ENCODE data around the gene USP9X. TPM values are rescaled to one million over a fixed set of nuclear protein-coding genes. Genes with fewer than 3 reads are reported as not detected.

USP9X gene
- polyA plus RNA-seq, 1 of the 3 experiments (the other 2 are of a cell fraction), result 13.2 TPM

DNA sequence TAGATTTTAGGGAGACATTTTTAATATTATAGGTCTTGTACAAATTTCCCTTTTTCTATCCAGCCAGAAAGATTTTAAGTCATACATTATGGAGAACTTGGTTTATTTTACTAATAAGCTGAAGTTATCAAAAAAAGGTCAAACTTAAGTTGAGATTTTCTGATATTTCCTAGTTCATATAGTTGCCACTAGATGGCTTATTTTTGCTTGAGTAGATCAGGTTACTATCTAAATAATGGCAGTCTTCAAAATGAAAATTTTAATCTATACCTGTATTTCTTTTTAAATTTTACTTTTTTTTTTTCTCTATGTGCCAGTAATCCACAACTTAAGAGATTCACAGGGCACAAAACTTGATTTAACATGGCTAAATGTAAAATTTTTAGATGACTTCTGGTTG lies 52.3 kb downstream of the USP9X start:
- Histone ChIP-seq H3K27me3 (ENCODE audit: insufficient read depth) (no peaks in the 10 kb centered on the region), H3K9me3 (no peaks in the 10 kb centered on the region), H3K4me1 (ENCODE audit: control insufficient read depth in 1 of 2, insufficient read depth in 2 of 2, low read depth in 1 of 2, low read length in 1 of 2) (no peaks in the 10 kb centered on the region), H3K4me2 (no peak overlapping the region), H3K79me2 (ENCODE audit: insufficient read depth) (peaks cover 40% of the 10 kb centered on the region), H3K9ac (no peak overlapping the region), H4K20me1 (ENCODE audit: insufficient read depth) (peaks cover 19% of the 10 kb centered on the region), H3K4me3 (ENCODE audit: low read depth in 2 of 2, low read length in 1 of 2) (no peak overlapping the region), H3F3A (replicated peaks; ENCODE audit: insufficient read depth) (peaks cover 3% of the 10 kb centered on the region), H2AFZ (ENCODE audit: low read depth) (no peak overlapping the region), H3K27ac (ENCODE audit: low read depth in 2 of 2, low read length in 1 of 2) (no peak overlapping the region), H3K36me3 (replicated peaks in 1 of 2; ENCODE audit: control insufficient read depth in 1 of 2, insufficient read depth in 2 of 2, low read length in 1 of 2) (peaks cover 64 to 69% of the 10 kb centered on the region in 2 experiments), H3K9me2 (no peaks in the 10 kb centered on the region)
- CTCF ChIA-PET, result interaction anchor here (0.6 to 4.3 kb wide), 11 partner anchors 9 to 486 kb away, joined by 3 to 17 read pairs (median 4); no protein-coding TSS in a partner anchor
- DNase-seq, result no peak
- POLR2A ChIA-PET, result no interaction called here
- TF ChIP-seq EZH2phosphoT487 (IDR thresholded peaks at IDR 0.05; ENCODE audit: borderline replicate concordance, low read depth) (no peak), POLR2AphosphoS5 (IDR thresholded peaks at IDR 0.05; ENCODE audit: low read depth, low read length) (no peak), NFIC (IDR thresholded peaks at IDR 0.05; ENCODE audit: borderline replicate concordance) (no peak), FOXJ3 (CRISPR knock-in tag; IDR thresholded peaks at IDR 0.05) (no peak), GATA2 (CRISPR knock-in tag; IDR thresholded peaks at IDR 0.05) (no peak), RAD21 (IDR thresholded peaks at IDR 0.05; ENCODE audit: low read length) (peak; percentile 22; the same call in 1 of the 2 replicates), YY1 (IDR thresholded peaks at IDR 0.05; ENCODE audit: low read depth) (no peak), GABPA (IDR thresholded peaks at IDR 0.05; ENCODE audit: low read depth) (no peak), RCOR1 (IDR thresholded peaks at IDR 0.05; ENCODE audit: low read length) (no peak)
- TF ChIP-seq, protein P1, sequence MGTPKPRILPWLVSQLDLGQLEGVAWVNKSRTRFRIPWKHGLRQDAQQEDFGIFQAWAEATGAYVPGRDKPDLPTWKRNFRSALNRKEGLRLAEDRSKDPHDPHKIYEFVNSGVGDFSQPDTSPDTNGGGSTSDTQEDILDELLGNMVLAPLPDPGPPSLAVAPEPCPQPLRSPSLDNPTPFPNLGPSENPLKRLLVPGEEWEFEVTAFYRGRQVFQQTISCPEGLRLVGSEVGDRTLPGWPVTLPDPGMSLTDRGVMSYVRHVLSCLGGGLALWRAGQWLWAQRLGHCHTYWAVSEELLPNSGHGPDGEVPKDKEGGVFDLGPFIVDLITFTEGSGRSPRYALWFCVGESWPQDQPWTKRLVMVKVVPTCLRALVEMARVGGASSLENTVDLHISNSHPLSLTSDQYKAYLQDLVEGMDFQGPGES (IDR thresholded peaks at IDR 0.05; ENCODE audit: low read depth, low read length), result no peak
- TF ChIP-seq, protein P2, sequence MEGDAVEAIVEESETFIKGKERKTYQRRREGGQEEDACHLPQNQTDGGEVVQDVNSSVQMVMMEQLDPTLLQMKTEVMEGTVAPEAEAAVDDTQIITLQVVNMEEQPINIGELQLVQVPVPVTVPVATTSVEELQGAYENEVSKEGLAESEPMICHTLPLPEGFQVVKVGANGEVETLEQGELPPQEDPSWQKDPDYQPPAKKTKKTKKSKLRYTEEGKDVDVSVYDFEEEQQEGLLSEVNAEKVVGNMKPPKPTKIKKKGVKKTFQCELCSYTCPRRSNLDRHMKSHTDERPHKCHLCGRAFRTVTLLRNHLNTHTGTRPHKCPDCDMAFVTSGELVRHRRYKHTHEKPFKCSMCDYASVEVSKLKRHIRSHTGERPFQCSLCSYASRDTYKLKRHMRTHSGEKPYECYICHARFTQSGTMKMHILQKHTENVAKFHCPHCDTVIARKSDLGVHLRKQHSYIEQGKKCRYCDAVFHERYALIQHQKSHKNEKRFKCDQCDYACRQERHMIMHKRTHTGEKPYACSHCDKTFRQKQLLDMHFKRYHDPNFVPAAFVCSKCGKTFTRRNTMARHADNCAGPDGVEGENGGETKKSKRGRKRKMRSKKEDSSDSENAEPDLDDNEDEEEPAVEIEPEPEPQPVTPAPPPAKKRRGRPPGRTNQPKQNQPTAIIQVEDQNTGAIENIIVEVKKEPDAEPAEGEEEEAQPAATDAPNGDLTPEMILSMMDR (IDR thresholded peaks at IDR 0.05), result peak; percentile 70
- TF ChIP-seq, protein P3, sequence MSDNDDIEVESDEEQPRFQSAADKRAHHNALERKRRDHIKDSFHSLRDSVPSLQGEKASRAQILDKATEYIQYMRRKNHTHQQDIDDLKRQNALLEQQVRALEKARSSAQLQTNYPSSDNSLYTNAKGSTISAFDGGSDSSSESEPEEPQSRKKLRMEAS (IDR thresholded peaks at IDR 0.05; ENCODE audit: low read depth), result no peak
- TF ChIP-seq, protein P4, sequence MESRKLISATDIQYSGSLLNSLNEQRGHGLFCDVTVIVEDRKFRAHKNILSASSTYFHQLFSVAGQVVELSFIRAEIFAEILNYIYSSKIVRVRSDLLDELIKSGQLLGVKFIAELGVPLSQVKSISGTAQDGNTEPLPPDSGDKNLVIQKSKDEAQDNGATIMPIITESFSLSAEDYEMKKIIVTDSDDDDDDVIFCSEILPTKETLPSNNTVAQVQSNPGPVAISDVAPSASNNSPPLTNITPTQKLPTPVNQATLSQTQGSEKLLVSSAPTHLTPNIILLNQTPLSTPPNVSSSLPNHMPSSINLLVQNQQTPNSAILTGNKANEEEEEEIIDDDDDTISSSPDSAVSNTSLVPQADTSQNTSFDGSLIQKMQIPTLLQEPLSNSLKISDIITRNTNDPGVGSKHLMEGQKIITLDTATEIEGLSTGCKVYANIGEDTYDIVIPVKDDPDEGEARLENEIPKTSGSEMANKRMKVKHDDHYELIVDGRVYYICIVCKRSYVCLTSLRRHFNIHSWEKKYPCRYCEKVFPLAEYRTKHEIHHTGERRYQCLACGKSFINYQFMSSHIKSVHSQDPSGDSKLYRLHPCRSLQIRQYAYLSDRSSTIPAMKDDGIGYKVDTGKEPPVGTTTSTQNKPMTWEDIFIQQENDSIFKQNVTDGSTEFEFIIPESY (IDR thresholded peaks at IDR 0.05; ENCODE audit: borderline replicate concordance, low read depth), result no peak

All from SK-N-SH (cell line).